ENCODE measurements around the gene PLBD1. TPM values are rescaled to one million over a fixed set of nuclear protein-coding genes. Genes with fewer than 3 reads are reported as not detected.

PLBD1 gene, protein sequence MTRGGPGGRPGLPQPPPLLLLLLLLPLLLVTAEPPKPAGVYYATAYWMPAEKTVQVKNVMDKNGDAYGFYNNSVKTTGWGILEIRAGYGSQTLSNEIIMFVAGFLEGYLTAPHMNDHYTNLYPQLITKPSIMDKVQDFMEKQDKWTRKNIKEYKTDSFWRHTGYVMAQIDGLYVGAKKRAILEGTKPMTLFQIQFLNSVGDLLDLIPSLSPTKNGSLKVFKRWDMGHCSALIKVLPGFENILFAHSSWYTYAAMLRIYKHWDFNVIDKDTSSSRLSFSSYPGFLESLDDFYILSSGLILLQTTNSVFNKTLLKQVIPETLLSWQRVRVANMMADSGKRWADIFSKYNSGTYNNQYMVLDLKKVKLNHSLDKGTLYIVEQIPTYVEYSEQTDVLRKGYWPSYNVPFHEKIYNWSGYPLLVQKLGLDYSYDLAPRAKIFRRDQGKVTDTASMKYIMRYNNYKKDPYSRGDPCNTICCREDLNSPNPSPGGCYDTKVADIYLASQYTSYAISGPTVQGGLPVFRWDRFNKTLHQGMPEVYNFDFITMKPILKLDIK
- 10 to 100 TPM; 58.0 to 65.5 TPM for total RNA-seq
- long read RNA-seq, transcript PLBD1-201 (11 exons, 2,426 nt): major isoform, 200 of 214 reads
- long read RNA-seq, partial matches to known transcripts: 6 of 214 reads
- long read RNA-seq, other reads (novel, unspliced or antisense): 8 of 214 reads

DNA sequence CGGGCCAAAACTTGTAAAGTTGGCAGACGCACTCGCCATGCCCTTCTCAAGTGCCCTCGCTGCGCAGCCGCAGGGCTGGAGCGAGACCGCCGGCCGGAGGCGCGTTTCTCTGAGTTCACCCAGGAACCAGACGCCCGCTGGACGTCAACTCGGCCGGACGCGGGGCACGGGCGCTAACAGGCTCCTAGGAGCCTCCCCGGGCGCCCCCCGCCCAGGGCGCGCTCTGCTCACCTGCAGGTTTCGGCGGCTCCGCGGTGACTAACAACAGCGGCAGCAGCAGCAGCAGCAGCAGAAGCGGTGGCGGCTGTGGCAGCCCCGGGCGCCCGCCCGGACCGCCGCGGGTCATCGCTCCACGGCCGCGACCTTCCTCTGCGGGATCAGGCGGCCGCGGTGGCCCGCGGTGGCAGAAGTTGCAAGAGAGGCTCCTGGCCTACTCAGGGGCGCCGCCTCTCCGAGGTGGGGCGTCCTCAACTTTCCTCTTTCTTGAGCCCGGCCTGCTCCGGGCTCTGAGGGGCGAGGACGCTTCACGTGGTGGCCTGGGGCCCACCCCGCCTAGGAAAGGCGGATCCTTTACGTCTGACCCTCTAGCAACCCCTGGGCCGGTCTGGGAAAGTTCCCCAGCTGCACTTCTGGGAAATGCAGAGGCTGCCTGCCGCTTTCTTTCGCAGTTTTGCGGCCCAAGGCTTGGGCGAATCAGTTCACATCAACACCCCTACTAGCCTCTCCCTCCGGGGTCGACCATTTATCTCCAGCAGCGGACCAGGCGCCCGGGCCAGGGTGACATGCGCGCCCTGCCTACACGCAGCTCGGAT is at the start of gene PLBD1:
Gene PLBD1, minus strand, starts transcription at position 533 of the 812 bp plus-strand sequence. Its CDS starts 187 bp downstream, at position 346.
- peak; percentile 76 for ATAC-seq
- DNase-seq: peak; percentile 71 to 78
- intact Hi-C loops (cut with DNase I, micrococcal nuclease): no loop called here

DNA sequence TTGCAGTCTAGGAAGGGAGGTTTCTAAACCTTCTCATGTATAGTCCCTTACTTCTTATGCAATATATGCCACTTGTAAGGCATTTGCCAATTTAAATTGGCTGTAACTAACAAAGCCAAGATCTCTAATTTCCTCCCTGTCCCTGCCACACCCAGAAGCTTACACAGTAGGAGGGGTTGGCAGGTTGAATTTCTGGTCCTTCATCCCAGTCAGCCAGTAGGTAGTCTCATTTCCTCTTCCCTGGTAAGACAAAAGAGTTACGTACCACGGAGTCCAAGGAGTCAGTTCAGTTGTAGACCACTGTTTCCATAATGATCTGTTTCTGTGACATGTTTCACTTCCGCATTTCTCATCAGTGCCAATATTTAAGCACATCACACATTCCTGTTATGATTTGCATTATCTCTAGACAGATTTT is 47.0 kb upstream of the PLBD1 start:
- ATAC-seq: peak; percentile 56
- intact Hi-C loops (cut with DNase I, micrococcal nuclease): no loop called here
- DNase-seq: peak in 1 of 2 donors; percentile 35

DNA sequence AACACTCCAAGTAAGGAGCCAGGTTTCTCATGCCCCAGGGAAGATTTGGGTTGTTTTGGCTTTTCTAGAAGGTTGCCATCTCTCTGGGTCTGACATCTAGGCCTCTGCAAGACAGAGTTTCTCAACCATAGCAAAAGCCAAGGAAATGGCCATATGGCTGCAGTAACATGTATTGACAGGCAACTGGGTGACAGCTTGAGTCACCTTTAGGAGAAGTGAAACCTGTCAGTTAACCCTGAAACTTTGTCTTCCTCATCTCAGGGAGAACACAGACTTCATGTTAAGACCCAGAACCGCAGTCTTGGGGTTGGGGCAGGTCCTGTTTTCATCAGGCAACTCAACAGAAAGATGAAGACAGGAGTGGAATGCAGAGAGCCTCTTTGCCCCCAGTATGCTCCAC is 46.0 kb upstream of the PLBD1 start:
- intact Hi-C loops (cut with DNase I, micrococcal nuclease): no loop called here
- ATAC-seq (peak; percentile 10), DNase-seq (no peak)

DNA sequence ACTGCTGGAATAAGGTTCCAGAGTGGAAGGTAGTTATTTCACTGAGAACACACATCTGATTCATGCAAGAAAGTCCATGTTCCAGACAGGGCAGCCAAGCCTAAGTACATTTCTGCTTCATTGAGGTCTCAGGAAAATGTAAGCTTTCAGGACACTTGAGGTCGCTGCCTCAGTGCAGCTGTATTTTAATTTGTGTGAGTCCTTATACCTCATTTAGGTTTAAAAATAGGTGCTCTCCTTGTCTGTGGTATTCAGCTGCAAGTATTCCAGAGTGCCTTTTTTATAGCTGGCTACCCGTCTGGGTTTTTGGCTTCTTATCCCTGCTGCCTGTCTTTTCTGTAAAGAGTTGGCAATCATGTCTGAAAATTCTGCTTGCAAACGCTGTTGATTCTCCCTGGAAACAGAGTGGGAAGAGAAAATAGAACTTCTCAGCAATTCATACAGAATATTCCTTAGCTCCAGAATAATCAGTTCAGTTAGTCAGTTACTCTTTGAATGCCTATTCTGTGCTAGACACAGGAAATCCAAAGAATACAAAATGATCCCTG is 45.3 kb upstream of the PLBD1 start:
- DNase-seq (no peak), ATAC-seq (no peak)
- intact Hi-C loops (cut with DNase I, micrococcal nuclease): no loop called here

DNA sequence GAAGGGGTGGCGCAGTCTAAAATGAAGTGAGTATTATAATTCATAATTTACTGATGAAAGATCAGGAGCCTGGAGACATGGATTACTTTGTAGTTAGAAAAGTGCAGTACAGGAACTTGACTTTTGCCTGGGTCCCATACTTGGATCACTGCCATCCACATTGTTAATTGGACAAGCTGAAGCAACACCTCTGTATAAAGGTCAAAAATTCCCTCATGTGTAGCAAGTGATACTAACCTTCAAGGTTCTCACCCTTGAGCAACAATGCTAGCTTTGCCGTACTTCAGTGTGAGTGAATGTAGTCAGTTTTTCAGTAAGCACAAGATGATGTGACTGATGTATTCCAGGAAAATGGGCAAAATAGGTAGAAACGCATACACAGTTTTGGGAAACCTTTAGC is 44.6 kb upstream of the PLBD1 start:
- intact Hi-C loops (cut with DNase I, micrococcal nuclease): no loop called here
- ATAC-seq (peak; percentile 74), DNase-seq (no peak)

DNA sequence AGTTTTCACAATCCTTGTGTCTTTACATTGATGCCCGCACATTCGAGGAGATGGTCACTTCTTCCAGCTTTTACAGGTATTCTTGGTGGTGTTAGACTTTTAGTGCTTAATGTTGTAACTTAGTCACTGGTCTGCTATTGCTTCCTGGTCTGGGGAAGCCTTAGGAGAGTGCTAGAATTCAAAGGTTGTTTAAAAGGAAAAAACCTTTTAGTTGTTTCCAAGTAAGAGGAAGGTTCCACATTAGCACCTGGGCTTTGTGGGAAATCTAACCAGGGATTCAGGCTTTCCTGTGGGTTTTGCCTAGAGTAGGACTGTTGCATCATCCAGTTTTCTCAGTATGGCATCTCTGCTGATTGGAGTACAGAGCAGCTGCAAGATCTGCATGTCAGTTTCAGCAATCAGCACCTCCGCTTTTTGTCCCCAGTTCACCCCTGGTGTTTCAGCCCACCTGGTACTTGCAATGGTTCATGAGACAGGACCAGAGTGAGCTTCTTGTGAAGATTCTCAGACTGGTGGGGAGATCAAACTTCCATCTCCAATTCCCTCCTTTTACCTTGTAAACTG is 44.0 kb upstream of the PLBD1 start:
- intact Hi-C loops (cut with DNase I, micrococcal nuclease): no loop called here
- ATAC-seq: peak; percentile 79
- no peak for DNase-seq

DNA sequence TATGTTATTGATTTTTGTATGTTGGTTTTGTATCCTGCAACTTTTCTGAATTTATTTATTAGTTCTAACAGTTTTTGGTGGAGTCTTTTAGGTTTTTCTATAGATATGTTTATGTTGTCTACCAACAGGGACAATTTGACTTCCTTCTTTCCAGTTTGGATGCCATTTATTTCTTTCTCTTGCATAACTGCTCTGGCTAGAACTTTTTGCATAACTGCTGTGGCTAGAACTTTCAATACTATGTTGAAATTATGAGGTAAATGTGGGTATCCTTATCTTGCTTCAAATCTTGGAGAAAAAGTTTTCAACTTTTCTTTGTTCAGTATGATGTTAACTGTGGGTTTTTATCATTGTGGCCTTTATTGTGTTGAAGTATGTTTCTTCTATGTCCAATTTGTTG is 39.9 kb upstream of the PLBD1 start:
- DNase-seq: no peak
- ATAC-seq: no peak
- intact Hi-C loops (cut with DNase I, micrococcal nuclease): no loop called here

DNA sequence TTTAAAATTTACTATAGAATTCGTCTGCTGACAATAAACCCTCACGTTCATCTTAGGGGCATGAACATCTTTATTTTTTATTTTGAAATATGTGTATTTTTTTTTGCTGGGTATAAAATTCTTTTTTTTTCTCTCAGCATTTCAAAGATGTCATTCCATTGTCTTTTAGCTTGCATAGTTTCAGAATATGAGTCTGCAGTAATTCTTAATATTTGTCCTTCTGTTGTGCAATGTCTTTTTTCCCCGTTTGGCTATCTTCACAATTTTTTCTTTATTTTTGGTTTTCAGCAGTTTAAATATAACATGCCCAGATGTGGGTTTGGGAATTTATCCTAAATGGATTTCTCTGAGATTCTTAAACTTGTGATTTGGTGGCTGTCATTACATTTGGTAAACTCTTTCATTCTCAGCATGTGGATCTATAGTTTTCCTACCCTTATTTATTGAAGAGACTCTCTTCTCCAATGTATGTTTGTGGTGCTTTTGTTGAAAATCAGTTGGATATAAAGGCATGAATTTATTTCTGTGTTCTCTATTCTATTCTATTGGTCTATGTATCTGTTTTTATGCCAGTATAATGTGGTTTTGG is 37.8 kb upstream of the PLBD1 start:
- no peak for ATAC-seq
- intact Hi-C loops (cut with DNase I, micrococcal nuclease): no loop called here
- no peak for DNase-seq

DNA sequence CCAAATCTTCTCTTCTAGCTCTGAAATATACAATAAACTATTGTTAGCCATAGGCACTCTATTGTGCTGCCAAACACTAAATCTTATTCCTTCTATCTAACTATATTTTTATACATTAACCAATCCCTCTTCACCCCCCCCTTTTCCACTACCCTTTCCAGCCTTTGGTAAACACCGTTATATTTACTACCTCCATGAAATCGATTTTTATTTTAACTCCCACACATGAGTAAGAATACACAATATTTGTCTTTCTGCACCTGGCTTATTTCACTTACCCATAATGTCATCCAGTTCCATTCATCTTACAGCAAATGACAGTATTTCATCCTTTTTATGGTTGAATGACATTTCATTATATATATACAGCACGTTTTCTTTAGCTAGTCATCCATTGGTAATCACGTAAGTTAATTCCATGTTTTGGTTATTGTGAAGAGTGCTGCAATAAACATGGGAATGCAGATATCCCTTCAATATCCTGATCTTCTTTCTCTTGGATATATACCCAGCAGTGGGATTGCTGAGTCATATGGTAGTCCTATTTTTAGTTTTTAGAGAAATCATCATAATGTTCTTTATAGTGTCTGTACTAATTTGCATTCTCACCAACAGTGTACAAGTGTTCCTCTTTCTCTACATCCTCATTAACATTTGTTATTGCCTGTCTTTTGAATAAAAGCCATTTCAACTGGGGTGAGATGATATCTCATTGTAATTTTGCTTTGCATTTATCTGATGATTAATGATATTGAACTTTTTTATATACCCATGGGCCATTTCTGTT is 34.2 kb upstream of the PLBD1 start:
- DNase-seq (no peak), ATAC-seq (peak; percentile 79)
- intact Hi-C loops (cut with DNase I, micrococcal nuclease): no loop called here

DNA sequence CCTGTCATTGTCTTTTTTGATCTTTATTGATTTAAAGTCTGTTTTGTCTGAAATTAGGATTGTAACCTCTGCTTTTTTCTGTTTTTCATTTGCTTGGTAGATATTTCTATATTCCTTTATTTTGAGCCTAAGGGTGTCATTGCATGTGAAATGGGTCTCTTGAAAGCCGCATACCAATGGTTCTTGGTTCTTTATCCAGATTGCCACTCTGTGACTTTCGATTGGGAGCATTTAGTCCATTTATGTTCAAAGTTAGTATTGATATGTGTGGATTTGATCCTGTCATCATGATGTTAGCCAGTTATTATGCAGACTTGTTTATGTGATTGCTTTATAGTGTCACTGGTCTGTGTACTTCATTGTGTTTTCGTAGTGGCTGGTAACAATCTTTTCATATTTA is 29.8 kb upstream of the PLBD1 start:
- intact Hi-C loops (cut with DNase I, micrococcal nuclease): no loop called here
- ATAC-seq: no peak
- DNase-seq: no peak

DNA sequence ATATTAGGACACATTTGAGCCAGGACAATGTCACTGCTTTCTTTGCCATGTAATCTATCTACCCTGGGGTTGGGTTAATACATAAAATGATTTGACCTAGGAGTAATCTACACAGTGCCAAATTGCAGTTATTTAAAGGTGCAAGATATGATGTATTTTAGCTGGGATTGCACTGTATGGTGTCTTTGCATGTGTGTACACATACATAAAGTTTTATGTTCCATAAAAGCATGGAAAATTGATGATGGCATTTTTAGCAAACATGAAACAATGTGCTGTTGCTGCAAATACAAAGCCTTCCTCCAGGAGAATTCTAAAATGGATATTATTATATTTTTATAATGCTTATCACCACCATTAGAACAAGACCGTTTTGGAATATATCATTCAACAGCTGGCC is 24.0 kb upstream of the PLBD1 start:
- no peak for DNase-seq
- intact Hi-C loops (cut with DNase I, micrococcal nuclease): no loop called here
- peak; percentile 58 for ATAC-seq

DNA sequence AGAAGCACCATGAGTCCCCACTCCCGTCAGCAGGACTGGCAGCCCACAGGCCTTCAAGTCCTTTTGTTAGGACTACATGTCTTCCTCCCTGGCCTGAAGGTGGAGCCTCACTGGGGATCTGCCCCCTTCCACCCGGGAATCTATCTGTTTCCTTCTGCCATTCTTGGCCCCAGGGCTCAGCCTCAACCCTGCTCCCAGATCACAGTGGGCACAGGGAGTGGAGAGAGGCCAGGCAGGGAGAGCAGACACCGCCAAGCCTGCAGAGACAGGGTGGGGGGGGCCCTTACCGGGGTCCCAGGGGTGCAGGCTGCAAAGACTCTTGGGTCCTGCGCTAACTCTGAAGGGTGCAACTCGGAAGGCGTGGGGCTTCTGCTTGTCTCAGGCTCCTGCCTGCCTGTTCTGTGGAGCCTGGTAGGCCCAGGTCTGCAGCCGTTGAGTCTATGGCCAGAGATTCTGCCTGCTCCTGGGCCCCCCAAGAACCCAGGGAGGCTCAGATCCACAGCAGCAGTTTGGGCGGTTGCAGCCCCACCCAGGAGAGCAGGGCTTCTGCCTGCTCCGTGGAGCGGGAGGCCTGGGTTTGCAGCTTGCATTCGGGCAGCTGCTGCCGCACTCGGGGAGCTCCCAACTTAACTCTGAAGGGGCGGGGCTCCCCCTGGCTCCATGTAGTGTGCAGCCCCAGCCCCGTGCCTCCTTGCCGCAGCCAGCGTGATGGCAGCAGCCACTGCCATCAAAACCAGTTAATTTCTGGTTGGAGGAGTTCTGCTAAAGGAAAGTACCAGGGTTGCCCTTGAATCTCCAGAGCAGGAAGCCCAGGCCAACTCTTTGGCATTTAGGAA is 21.7 kb upstream of the PLBD1 start:
- ATAC-seq (no peak), DNase-seq (no peak)
- intact Hi-C loops (cut with DNase I, micrococcal nuclease): no loop called here

DNA sequence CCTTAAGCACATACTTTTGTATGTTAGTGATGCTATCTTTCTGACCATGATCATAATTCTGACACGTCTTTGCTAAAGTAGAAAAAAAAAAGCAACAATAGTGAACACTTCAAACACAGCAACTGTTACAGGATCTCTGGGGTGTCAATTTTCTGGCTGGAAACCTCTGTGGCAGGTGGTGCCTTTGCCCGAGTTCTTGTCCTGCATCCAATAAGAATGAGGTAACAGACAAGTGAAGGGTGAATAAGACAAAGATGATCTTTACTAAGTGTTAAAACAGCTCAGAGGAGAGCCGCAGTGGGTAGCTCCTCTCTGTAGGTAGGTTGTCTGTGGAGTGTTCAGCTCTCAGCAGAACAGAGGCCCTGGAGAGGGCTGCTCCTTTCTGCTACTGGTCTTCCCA is 20.9 kb upstream of the PLBD1 start:
- ATAC-seq (no peak), DNase-seq (no peak)
- intact Hi-C loops (cut with DNase I, micrococcal nuclease): no loop called here

DNA sequence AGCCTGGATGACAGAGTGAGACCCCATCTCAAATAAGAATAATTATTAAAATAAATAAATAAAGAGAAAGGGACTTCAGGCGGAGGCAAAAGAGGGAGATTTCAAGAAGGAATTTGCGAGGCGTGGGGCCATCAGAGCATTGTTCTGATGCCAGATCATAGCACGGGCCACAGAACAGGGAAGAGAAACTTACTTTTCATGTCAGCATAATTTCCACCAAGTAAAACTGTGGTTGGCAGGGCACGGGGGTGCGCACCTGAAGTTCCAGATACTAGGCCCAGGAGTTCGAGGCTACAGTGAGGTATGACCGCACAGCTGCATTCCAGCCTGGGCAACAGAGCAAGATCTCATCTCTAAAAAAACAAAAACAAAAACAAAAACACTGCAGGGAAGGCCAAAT is 11.0 kb upstream of the PLBD1 start:
- no peak for DNase-seq
- no peak for ATAC-seq
- intact Hi-C loops (cut with DNase I, micrococcal nuclease): no loop called here

DNA sequence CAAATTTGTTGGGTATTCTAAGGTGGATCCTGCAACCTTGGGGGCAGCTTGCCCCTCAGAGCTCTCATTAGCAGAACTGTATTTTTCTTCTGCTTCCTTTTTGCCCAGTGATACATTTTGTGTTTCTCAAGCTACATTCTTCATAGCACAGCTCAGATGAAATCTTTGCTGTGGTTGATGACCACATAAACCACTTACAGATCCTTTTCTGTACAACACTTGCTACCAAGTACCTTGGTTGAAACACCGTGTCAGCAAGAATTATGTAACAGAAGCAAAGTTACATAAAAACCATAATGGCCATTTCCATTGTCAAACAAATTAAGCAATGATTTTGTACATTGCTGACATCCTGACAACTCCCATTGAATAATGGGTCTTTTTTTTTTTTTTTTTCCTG is 9.7 kb upstream of the PLBD1 start:
- ATAC-seq (no peak), DNase-seq (no peak)
- intact Hi-C loops (cut with DNase I, micrococcal nuclease): no loop called here

DNA sequence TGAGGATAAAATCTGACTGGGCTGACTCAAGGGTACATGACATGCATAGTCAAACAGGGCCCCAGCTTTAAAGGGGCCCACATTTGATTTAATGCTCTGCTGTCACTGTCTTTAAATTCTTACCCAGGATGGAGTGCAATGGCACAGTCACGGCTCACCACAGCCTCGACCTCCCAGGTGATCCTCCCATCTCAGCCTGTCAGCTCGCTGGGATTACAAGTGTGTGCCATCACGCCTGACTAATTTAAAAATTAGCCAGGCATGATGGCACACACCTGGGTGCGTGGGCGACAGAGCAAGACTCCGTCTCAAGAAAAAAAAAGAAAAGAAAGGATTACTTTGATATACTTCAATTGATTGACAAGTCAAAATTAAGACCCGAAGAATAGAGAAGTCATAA is 9.2 kb upstream of the PLBD1 start:
- no peak for DNase-seq
- ATAC-seq: no peak
- intact Hi-C loops (cut with DNase I, micrococcal nuclease): no loop called here

DNA sequence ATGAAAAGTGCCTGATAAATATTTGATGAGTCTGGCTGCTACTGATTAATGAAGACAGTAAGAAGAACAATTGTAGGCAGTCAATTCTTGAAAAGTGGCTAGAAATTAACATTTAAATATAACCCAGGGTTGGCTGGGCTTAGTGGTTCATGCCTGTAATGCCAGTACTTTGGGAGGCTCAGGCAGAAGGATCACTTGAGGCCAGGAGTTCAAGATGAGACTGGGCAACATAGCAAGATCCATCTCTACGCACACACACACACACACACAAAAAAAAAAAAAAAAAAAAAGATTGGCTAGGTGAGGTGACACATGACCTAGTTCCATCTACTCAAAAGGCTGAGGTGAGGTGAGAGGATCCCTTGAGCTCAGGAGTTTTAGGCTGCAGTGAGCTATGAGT is 7.9 kb upstream of the PLBD1 start:
- ATAC-seq (no peak), DNase-seq (no peak)
- intact Hi-C loops (cut with DNase I, micrococcal nuclease): no loop called here

Measured in left colon (tissue), 2 donors.